HCT116 (cell line): ENCODE data around the gene SDR42E2. TPM values are rescaled to one million over a fixed set of nuclear protein-coding genes. Genes with fewer than 3 reads are reported as not detected.

ENCODE experiments used
- ATAC-seq: fragments of 200-7000 bp; cut with Tn5 transposase; 2 replicates; pipeline ENCODE4 v1.9.1; 2020; ENCODE audit warnings: mild to moderate bottlenecking, moderate library complexity
- BruUV-seq: library from RNA; stranded (reverse); fragments of 400-500 nt; replicated peaks from 2 replicates; lab custom pipeline; 2021; lab: Mats Ljungman, UMichigan
- CTCF ChIA-PET: fragments of 300-600 bp; sonication (Branson Sonifier 250); formaldehyde crosslinking; loops from one replicate; lab custom pipeline; 2021; ENCODE audit warnings: antibody characterized with exemption; lab: Charles Lee
- POLR2A ChIA-PET: fragments of 300-600, 350-600 bp; sonication (Branson Sonifier 250); formaldehyde crosslinking; loops from one replicate; lab custom pipeline; 2021; ENCODE audit warnings: antibody characterized with exemption; lab: Charles Lee
- RAD21 ChIA-PET, 2 experiments: fragments of 300-600 bp; sonication (Branson Sonifier 250); formaldehyde crosslinking; loops; one replicate each; lab custom pipeline; 2023; ENCODE audit warnings: low total read pairs in 2 of 2; ENCODE audit not compliant: uncharacterized antibody in 2 of 2, unreplicated experiment in 2 of 2, low non-redundant PET in 1 of 2; lab: Charles Lee
- DNase-seq: peaks from one replicate; pipeline ENCODE4 v3.0.0-alpha.2; 2010; ENCODE audit warnings: low read depth, low spot score
- H2AFZ ChIP-seq: fragments of 200-600 bp; shearing (Covaris generic), sonication (generic); 2 replicates; pipeline ENCODE4 v1.6.1; 2017; ENCODE audit warnings: low read depth, mixed run types, mixed read lengths, antibody characterized with exemption, low read length; ENCODE audit not compliant: poor library complexity, severe bottlenecking
- H3K27ac ChIP-seq: 2 replicates; pipeline ENCODE4 v1.5.1; 2012; ENCODE audit warnings: low read depth, low read length
- H3K27me3 ChIP-seq: fragments of 200-600 bp; sonication (generic); 2 replicates; pipeline ENCODE4 v1.6.1; 2016; ENCODE audit warnings: mixed run types, low read length, mixed read lengths; ENCODE audit not compliant: insufficient read depth
- H3K36me3 ChIP-seq, 2 experiments: fragments of 200-500 bp in 1 of 2; fragments of 200-600 bp in 1 of 2; sonication (Bioruptor generic) in 1 of 2; sonication (generic) in 1 of 2; 2 replicates each; pipeline versions ENCODE4 v1.5.1 to v1.6.1; 2014 to 2016; ENCODE audit warnings: low read length in 2 of 2, inconsistent platforms in 1 of 2, mixed read lengths in 1 of 2, mixed run types in 1 of 2; ENCODE audit not compliant: insufficient read depth in 2 of 2, control insufficient read depth in 1 of 2
- H3K4me1 ChIP-seq, 2 experiments: fragments of 200-600 bp in 1 of 2; sonication (generic) in 1 of 2; 2 replicates each; pipeline versions ENCODE4 v1.5.1 to v1.6.1; 2012 to 2017; ENCODE audit warnings: low read length in 2 of 2, inconsistent platforms in 1 of 2, mild to moderate bottlenecking in 1 of 2, mixed read lengths in 1 of 2, mixed run types in 1 of 2, moderate library complexity in 1 of 2; ENCODE audit not compliant: insufficient read depth in 2 of 2, control insufficient read depth in 1 of 2
- H3K4me2 ChIP-seq: fragments of 200-600 bp; sonication (generic); 2 replicates; pipeline ENCODE4 v1.6.1; 2017; ENCODE audit warnings: mixed run types, low read length, mixed read lengths
- H3K4me3 ChIP-seq, 2 experiments: fragments of 200-600 bp in 1 of 2; sonication (generic) in 1 of 2; replicated peaks in 1 of 2; 2 replicates each; pipeline ENCODE4 v1.5.1; 2011 to 2016; ENCODE audit warnings: low read length in 2 of 2, control low read depth in 1 of 2, low read depth in 1 of 2, mild to moderate bottlenecking in 1 of 2, mixed read lengths in 1 of 2, mixed run types in 1 of 2
- H3K79me2 ChIP-seq: fragments of 200-600 bp; sonication (generic); 2 replicates; pipeline ENCODE4 v1.6.1; 2017; ENCODE audit warnings: mild to moderate bottlenecking, mixed run types, low read length, moderate library complexity, mixed read lengths; ENCODE audit not compliant: insufficient read depth
- H3K9ac ChIP-seq: fragments of 200-600 bp; sonication (generic); 2 replicates; pipeline ENCODE4 v1.6.1; 2016; ENCODE audit warnings: low read length, mixed read lengths
- H3K9me2 ChIP-seq: fragments of 200-600 bp; sonication (generic), shearing (Covaris generic); 2 replicates; pipeline ENCODE4 v1.6.1; 2017; ENCODE audit warnings: mixed run types, mild to moderate bottlenecking, moderate library complexity; ENCODE audit not compliant: insufficient read depth
- H3K9me3 ChIP-seq, 2 experiments: fragments of 200-500 bp in 1 of 2; fragments of 200-600 bp in 1 of 2; sonication (Bioruptor generic) in 1 of 2; sonication (generic) in 1 of 2; 2 replicates each; pipeline ENCODE4 v1.6.1; 2014 to 2017; ENCODE audit warnings: low read length in 2 of 2, mixed read lengths in 2 of 2, inconsistent platforms in 1 of 2, low read depth in 1 of 2, mild to moderate bottlenecking in 1 of 2, mixed run types in 1 of 2, moderate library complexity in 1 of 2; ENCODE audit not compliant: control insufficient read depth in 1 of 2, insufficient read depth in 1 of 2
- H4K20me1 ChIP-seq: fragments of 200-600 bp; sonication (generic), shearing (Covaris generic); 2 replicates; pipeline ENCODE4 v1.6.1; 2017; ENCODE audit warnings: mixed run types, mild to moderate bottlenecking, moderate library complexity; ENCODE audit not compliant: insufficient read depth
- EZH2phosphoT487 ChIP-seq: fragments of 200-600 bp; IDR thresholded peaks from 2 replicates; pipeline ENCODE4 v1.6.1; 2018; ENCODE audit warnings: antibody characterized with exemption, borderline replicate concordance
- POLR2A ChIP-seq: IDR thresholded peaks from 2 replicates; pipeline ENCODE4 v1.7.0; 2011; ENCODE audit warnings: borderline replicate concordance; ENCODE audit not compliant: insufficient read depth, insufficient read length; ENCODE audit errors: extremely low read depth
- POLR2AphosphoS5 ChIP-seq: IDR thresholded peaks from 2 replicates; pipeline ENCODE4 v1.6.1; 2011; ENCODE audit warnings: mild to moderate bottlenecking, low read depth, low read length, moderate library complexity
- RAD21 ChIP-seq: IDR thresholded peaks from 2 replicates; pipeline ENCODE4 v1.6.1; 2012; ENCODE audit warnings: low read depth, mild to moderate bottlenecking
- SIN3A ChIP-seq: IDR thresholded peaks from 2 replicates; pipeline ENCODE4 v1.6.1; 2012; ENCODE audit warnings: low read depth
- SP1 ChIP-seq: IDR thresholded peaks from 2 replicates; pipeline ENCODE4 v1.6.1; 2012; ENCODE audit warnings: low read depth
- SRF ChIP-seq: IDR thresholded peaks from 2 replicates; pipeline ENCODE4 v1.6.1; 2012; ENCODE audit warnings: low read depth
- TCF7L2 ChIP-seq: IDR thresholded peaks from 2 replicates; pipeline ENCODE4 v1.7.0; 2011; ENCODE audit warnings: borderline replicate concordance, inconsistent platforms; ENCODE audit not compliant: insufficient read depth, insufficient read length; ENCODE audit errors: extremely low read depth
- intact Hi-C: fragments of 100-400 bp; cut with micrococcal nuclease; formaldehyde crosslinking; loops from 2 replicates; pipeline ENCODE4 v1.10.0; 2022
- total RNA-seq: library from RNA; stranded (reverse); gene quantifications from one replicate; pipeline ENCODE4 v1.2.1, GENCODE V29; 2021; ENCODE audit not compliant: unreplicated experiment
- TF ChIP-seq, protein P1 (sequence below): IDR thresholded peaks from 2 replicates; pipeline ENCODE4 v1.6.1; 2012
- TF ChIP-seq, protein P2 (sequence below): IDR thresholded peaks from 2 replicates; pipeline ENCODE4 v1.6.1; 2012

The SDR42E2 gene
- total RNA-seq, 1 experiment from 2014 or later: 0.27 TPM

DNA sequence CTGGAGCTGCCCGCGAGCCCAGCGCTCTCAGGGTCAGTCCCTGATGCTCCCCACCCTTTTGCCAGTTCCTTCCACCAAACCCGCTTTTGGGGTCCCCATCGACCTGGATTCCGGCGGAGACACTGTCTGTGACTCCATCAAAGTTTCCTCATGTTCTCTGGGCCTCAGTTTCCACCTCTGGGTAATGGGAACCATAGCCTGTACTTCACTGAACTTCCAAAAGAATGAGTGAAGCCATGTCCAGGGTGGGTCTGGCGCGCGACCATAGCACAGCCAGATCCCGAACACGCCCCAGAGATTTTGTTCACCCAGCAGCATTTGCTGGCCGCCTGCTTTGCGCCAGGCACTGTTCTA, 327 bp downstream of the SDR42E2 start (continued):
- TF ChIP-seq, protein P1, sequence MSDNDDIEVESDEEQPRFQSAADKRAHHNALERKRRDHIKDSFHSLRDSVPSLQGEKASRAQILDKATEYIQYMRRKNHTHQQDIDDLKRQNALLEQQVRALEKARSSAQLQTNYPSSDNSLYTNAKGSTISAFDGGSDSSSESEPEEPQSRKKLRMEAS: no peak
- TF ChIP-seq RAD21 (no peak), SP1 (no peak), TCF7L2 (no peak), SIN3A (no peak), POLR2AphosphoS5 (no peak; the same call in 1 of the 2 replicates)
- TF ChIP-seq, all 23 proteins: peak for 0

DNA sequence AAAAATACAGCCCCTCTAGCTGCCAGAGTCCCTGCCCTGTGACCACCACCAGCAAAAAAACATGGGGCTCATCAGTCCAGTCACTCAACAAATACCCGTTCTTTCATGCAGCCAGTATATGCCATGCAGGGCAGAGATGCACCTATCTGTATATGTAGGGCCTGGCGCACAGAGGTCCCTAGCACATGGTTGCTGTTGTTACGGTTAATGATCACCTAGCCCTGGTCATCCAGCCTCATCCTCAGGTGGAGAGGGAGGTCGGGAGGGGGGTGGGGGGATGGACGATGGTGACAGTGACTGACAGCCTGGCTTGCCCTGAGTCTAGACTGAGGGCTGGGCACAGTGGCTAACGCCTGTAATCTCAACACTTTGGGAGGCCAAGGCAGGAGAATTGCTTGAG, 1.5 kb downstream of the SDR42E2 start:
- H3K27me3 ChIP-seq: no peaks in the 10 kb centered on the region
- no peak overlapping the region for H3K27ac ChIP-seq
- no peaks in the 10 kb centered on the region for H3K9me2 ChIP-seq
- BruUV-seq: no TSS peak
- H2AFZ ChIP-seq: no peak overlapping the region
- H3K4me2 ChIP-seq: no peak overlapping the region
- peaks cover 0 to 10% of the 10 kb centered on the region in 2 experiments; a peak in 2 of 4 replicates for H3K4me1 ChIP-seq
- H3K9ac ChIP-seq: no peak overlapping the region
- ChIA-PET POLR2A (no interaction called here), RAD21 (no interaction called here), CTCF (no interaction called here)
- no peaks in the 10 kb centered on the region for H4K20me1 ChIP-seq
- no peaks in the 10 kb centered on the region for H3K79me2 ChIP-seq
- DNase-seq (no peak), ATAC-seq (no peak)
- intact Hi-C loops: no loop called here
- H3K36me3 ChIP-seq: no peaks in the 10 kb centered on the region
- H3K9me3 ChIP-seq: no peaks in the 10 kb centered on the region; a peak in 1 of 4 replicates
- TF ChIP-seq POLR2A (no peak), SRF (no peak), EZH2phosphoT487 (no peak)
- TF ChIP-seq, protein P2, sequence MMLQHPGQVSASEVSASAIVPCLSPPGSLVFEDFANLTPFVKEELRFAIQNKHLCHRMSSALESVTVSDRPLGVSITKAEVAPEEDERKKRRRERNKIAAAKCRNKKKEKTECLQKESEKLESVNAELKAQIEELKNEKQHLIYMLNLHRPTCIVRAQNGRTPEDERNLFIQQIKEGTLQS: no peak
- TF ChIP-seq, protein P1: no peak
- no peak overlapping the region for H3K4me3 ChIP-seq
